GM19099 (cell line): ENCODE results near the gene OGFR.

Experiments
- POLR2A ChIP-seq: IDR thresholded peaks from 3 replicates; pipeline ENCODE4 v1.6.1; 2011; ENCODE audit warnings: low read depth; ENCODE audit not compliant: insufficient read length; ENCODE audit errors: extremely low read depth

Gene OGFR

GRCh38 chr20:62765432-62766070 lies 39.1 kb upstream of the OGFR start:
- no peak for TF ChIP-seq POLR2A

- TF ChIP-seq POLR2A = no peak
Measured at GRCh38 chr20:62766071-62766450, 38.6 kb upstream of the OGFR start.

- TF ChIP-seq POLR2A = no peak
Measured at GRCh38 chr20:62766716-62767115, 37.9 kb upstream of the OGFR start.

- TF ChIP-seq POLR2A = no peak
Measured at GRCh38 chr20:62768234-62768546, 36.4 kb upstream of the OGFR start.

GRCh38 chr20:62768551-62769287 lies 35.9 kb upstream of the OGFR start:
- TF ChIP-seq POLR2A = no peak

GRCh38 chr20:62769346-62770071 lies 35.1 kb upstream of the OGFR start:
- no peak for TF ChIP-seq POLR2A

- no peak for TF ChIP-seq POLR2A
Measured at GRCh38 chr20:62770111-62770910, 34.3 kb upstream of the OGFR start.

- TF ChIP-seq POLR2A = no peak
Measured at GRCh38 chr20:62770916-62771315, 33.7 kb upstream of the OGFR start.

GRCh38 chr20:62771396-62772102 lies 33.1 kb upstream of the OGFR start:
- no peak for TF ChIP-seq POLR2A

GRCh38 chr20:62772103-62772611 lies 32.5 kb upstream of the OGFR start:
- no peak for TF ChIP-seq POLR2A

GRCh38 chr20:62772619-62772989 lies 32.0 kb upstream of the OGFR start:
- TF ChIP-seq POLR2A = no peak

- no peak for TF ChIP-seq POLR2A
Measured at GRCh38 chr20:62772990-62773844, 31.4 kb upstream of the OGFR start.

- no peak for TF ChIP-seq POLR2A
Measured at GRCh38 chr20:62773845-62774714, 30.6 kb upstream of the OGFR start.
